Common myeloid progenitor, CD34-positive (primary cell): Measurements from ENCODE around the gene PPARD.

Experiments
- CTCF ChIA-PET: fragments of 350-600 bp; sonication (Branson Sonifier 250); formaldehyde crosslinking; loops from one replicate; lab custom pipeline; 2021; ENCODE audit warnings: antibody characterized with exemption; lab: Charles Lee
- POLR2A ChIA-PET: fragments of 350-600 bp; sonication (Branson Sonifier 250); formaldehyde crosslinking; loops from one replicate; lab custom pipeline; 2021; ENCODE audit warnings: antibody characterized with exemption; lab: Charles Lee
- DNase-seq, 3 donors: peaks; one replicate each; pipeline versions ENCODE4 v3.0.0 to v3.0.0-alpha.2; 2013
- H3K27ac ChIP-seq, 2 experiments: 1 replicate in 1 of 2; 2 replicates in 1 of 2; pipeline ENCODE4 v1.7.0; 2013; ENCODE audit warnings: inconsistent platforms in 2 of 2, low read length in 2 of 2, mild to moderate bottlenecking in 2 of 2, low read depth in 1 of 2, moderate library complexity in 1 of 2; ENCODE audit not compliant: severe bottlenecking in 2 of 2, insufficient read depth in 1 of 2, poor library complexity in 1 of 2
- H3K27me3 ChIP-seq, 5 experiments: replicated peaks in 2 of 5; 1 replicate in 3 of 5; 2 replicates in 2 of 5; pipeline versions ENCODE4 v1.6.1 to v1.7.0; 2013; ENCODE audit warnings: low read length in 4 of 5, mild to moderate bottlenecking in 2 of 5, moderate library complexity in 2 of 5, inconsistent platforms in 1 of 5; ENCODE audit not compliant: insufficient read depth in 5 of 5, control insufficient read depth in 4 of 5
- H3K36me3 ChIP-seq, 4 experiments: 1 replicate in 2 of 4; 2 replicates in 2 of 4; pipeline versions ENCODE4 v1.6.1 to v1.7.0; 2013; ENCODE audit warnings: low read length in 3 of 4, control low read depth in 1 of 4, mild to moderate bottlenecking in 1 of 4; ENCODE audit not compliant: control insufficient read depth in 4 of 4, insufficient read depth in 4 of 4
- H3K4me1 ChIP-seq, 4 experiments: 1 replicate in 3 of 4; 2 replicates in 1 of 4; pipeline versions ENCODE4 v1.6.1 to v1.7.1; 2013; ENCODE audit warnings: low read length in 3 of 4, mild to moderate bottlenecking in 3 of 4, control low read depth in 1 of 4, inconsistent platforms in 1 of 4, moderate library complexity in 1 of 4; ENCODE audit not compliant: control insufficient read depth in 4 of 4, insufficient read depth in 4 of 4; ENCODE audit errors: control extremely low read depth in 1 of 4
- H3K4me3 ChIP-seq, 7 experiments: 1 replicate in 4 of 7; 2 replicates in 3 of 7; pipeline versions ENCODE4 v1.5.1 to v1.7.0; 2013; ENCODE audit warnings: mild to moderate bottlenecking in 7 of 7, low read length in 6 of 7, moderate library complexity in 6 of 7, inconsistent platforms in 2 of 7, low read depth in 2 of 7, control low read depth in 1 of 7; ENCODE audit not compliant: insufficient read depth in 4 of 7, control insufficient read depth in 1 of 7; ENCODE audit errors: extremely low read depth in 1 of 7
- H3K9me3 ChIP-seq, 5 experiments: 1 replicate in 4 of 5; 2 replicates in 1 of 5; pipeline versions ENCODE4 v1.6.1 to v1.7.1; 2013; ENCODE audit warnings: low read length in 4 of 5, mild to moderate bottlenecking in 2 of 5, inconsistent platforms in 1 of 5, low read depth in 1 of 5, moderate library complexity in 1 of 5; ENCODE audit not compliant: control insufficient read depth in 4 of 5, insufficient read depth in 2 of 5; ENCODE audit errors: control extremely low read depth in 1 of 5
- WGBS: methylation state at CpG from one replicate; pipeline ENCODE4 v1.1.5; 2013; ENCODE audit not compliant: insufficient coverage; 5-methylcytosine and 5-hydroxymethylcytosine counted together

The PPARD gene

DNA sequence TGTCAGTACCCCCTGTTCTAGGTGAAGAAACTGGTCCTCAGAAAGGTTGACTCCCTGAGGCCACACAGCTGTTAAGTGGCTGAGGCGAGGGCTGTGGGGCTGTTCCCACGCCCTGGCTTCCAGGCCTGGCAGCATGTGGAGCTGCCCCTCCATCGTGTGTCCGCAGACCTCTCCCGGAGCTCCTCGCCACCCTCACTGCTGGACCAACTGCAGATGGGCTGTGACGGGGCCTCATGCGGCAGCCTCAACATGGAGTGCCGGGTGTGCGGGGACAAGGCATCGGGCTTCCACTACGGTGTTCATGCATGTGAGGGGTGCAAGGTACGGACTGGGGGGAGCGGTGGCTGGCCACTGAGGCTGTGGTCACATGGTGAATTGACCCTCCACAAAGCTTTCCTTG, 77.6 kb downstream of the PPARD start:
- Histone ChIP-seq H3K36me3 (peaks cover 0 to 6% (median 0%) of the 10 kb centered on the region in 4 experiments), H3K4me3 (no peak overlapping the region), H3K9me3 (no peaks in the 10 kb centered on the region), H3K27ac (no peak overlapping the region), H3K27me3 (no peaks in the 10 kb centered on the region), H3K4me1 (peaks cover 5 to 28% (median 26%) of the 10 kb centered on the region in 4 experiments)
- WGBS = 97% methylated on average over 14 of the region's 14 CpGs
- ChIA-PET POLR2A (no interaction called here), CTCF (interaction anchor here (0.5 to 4.9 kb wide), 18 partner anchors 8 to 162 kb away, joined by 3 to 35 read pairs (median 4); partner anchors contain the start of genes DEF6 and FANCE)
- DNase-seq = no peak

DNA sequence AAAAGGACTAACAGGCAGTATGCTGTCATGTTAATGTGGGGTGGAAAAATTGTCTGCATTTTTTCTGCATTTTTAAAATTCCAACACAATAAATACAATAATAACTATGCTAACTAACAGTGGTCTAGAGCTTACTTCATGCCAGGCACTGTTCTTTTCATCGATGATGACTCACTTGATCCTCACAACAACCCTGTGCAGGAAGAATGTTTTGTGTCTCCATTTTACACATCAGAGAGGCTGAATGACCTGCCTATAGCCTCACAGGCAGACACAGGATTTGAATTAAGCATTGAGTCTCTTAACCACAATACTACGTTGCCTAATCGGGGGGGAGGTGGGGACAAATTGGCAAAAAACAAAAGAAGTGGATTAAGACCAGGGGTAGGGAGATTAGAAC, 82.9 kb downstream of the PPARD start:
- no peak overlapping the region for H3K4me3 ChIP-seq
- DNase-seq = no peak
- no peak overlapping the region for H3K27ac ChIP-seq
- ChIA-PET POLR2A (no interaction called here), CTCF (no interaction called here)
- H3K36me3 ChIP-seq = peaks cover 0 to 6% (median 0%) of the 10 kb centered on the region in 4 experiments
- H3K27me3 ChIP-seq = no peaks in the 10 kb centered on the region
- 80% methylated on average over 1 of the region's 3 CpGs for WGBS
- peaks cover 1 to 29% (median 16%) of the 10 kb centered on the region in 5 experiments for H3K9me3 ChIP-seq
- peaks cover 0 to 14% (median 10%) of the 10 kb centered on the region in 4 experiments for H3K4me1 ChIP-seq

DNA sequence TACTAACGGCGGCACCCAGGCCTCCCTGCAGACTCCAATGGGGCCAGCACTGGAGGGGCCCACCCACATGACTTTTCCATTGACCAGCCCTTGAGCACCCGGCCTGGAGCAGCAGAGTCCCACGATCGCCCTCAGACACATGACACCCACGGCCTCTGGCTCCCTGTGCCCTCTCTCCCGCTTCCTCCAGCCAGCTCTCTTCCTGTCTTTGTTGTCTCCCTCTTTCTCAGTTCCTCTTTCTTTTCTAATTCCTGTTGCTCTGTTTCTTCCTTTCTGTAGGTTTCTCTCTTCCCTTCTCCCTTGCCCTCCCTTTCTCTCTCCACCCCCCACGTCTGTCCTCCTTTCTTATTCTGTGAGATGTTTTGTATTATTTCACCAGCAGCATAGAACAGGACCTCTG, 83.7 kb downstream of the PPARD start:
- no peak for DNase-seq
- no peaks in the 10 kb centered on the region for H3K27me3 ChIP-seq
- peaks cover 0 to 6% (median 0%) of the 10 kb centered on the region in 4 experiments for H3K36me3 ChIP-seq
- 46% methylated on average over 7 of the region's 8 CpGs for WGBS
- ChIA-PET POLR2A (interaction anchor here (0.7 kb wide), 1 partner anchor 15 kb away, joined by 3 read pairs; no protein-coding TSS in a partner anchor), CTCF (interaction anchor here (0.6 to 1.9 kb wide), 3 partner anchors 15 to 170 kb away, joined by 3 to 4 read pairs (median 4); no protein-coding TSS in a partner anchor)
- no peak overlapping the region for H3K27ac ChIP-seq
- H3K9me3 ChIP-seq = peaks cover 1 to 31% (median 17%) of the 10 kb centered on the region in 5 experiments
- peaks cover 0 to 13% (median 10%) of the 10 kb centered on the region in 4 experiments for H3K4me1 ChIP-seq
- H3K4me3 ChIP-seq = no peak overlapping the region

DNA sequence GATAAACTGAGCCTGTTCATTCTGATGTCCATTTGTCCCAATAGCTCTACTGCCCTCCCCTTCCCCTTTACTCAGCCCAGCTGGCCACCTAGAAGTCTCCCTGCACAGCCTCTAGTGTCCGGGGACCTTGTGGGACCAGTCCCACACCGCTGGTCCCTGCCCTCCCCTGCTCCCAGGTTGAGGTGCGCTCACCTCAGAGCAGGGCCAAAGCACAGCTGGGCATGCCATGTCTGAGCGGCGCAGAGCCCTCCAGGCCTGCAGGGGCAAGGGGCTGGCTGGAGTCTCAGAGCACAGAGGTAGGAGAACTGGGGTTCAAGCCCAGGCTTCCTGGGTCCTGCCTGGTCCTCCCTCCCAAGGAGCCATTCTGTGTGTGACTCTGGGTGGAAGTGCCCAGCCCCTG, 85.1 kb downstream of the PPARD start:
- Histone ChIP-seq H3K4me3 (no peak overlapping the region), H3K9me3 (peaks cover 1 to 31% (median 17%) of the 10 kb centered on the region in 5 experiments), H3K27ac (no peak overlapping the region), H3K4me1 (peaks cover 0 to 13% (median 10%) of the 10 kb centered on the region in 4 experiments), H3K27me3 (no peaks in the 10 kb centered on the region), H3K36me3 (peaks cover 0 to 6% (median 0%) of the 10 kb centered on the region in 4 experiments)
- 91% methylated on average over 5 of the region's 5 CpGs for WGBS
- ChIA-PET POLR2A (no interaction called here), CTCF (interaction anchor here (0.9 to 1.9 kb wide), 4 partner anchors 8 to 16 kb away, joined by 3 to 5 read pairs (median 4); no protein-coding TSS in a partner anchor)
- DNase-seq = no peak

DNA sequence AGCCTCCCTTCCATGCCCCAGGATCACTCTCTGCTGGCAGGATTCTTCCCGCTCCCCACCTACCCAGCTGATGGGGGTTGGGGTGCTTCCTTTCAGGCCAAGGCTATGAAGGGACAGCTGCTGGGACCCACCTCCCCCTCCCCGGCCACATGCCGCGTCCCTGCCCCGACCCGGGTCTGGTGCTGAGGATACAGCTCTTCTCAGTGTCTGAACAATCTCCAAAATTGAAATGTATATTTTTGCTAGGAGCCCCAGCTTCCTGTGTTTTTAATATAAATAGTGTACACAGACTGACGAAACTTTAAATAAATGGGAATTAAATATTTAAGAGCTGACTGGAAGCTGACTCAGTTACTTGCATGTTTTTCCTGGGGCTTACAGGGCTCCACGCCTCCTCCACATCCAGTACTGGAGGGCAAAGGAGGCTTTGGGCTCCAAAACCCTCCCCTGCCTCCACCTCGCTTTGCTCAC, 85.5 kb downstream of the PPARD start:
- H3K27ac ChIP-seq = no peak overlapping the region
- WGBS = 100% methylated on average over 5 of the region's 9 CpGs
- H3K9me3 ChIP-seq = peaks cover 1 to 31% (median 17%) of the 10 kb centered on the region in 5 experiments
- POLR2A ChIA-PET = no interaction called here
- H3K27me3 ChIP-seq = no peaks in the 10 kb centered on the region
- peaks cover 0 to 13% (median 10%) of the 10 kb centered on the region in 4 experiments for H3K4me1 ChIP-seq
- no peak for DNase-seq
- H3K36me3 ChIP-seq = peaks cover 0 to 6% (median 0%) of the 10 kb centered on the region in 4 experiments
- CTCF ChIA-PET = interaction anchor here (0.7 to 1.9 kb wide), 4 partner anchors 8 to 22 kb away, joined by 3 to 5 read pairs (median 4); no protein-coding TSS in a partner anchor
- H3K4me3 ChIP-seq = no peak overlapping the region

DNA sequence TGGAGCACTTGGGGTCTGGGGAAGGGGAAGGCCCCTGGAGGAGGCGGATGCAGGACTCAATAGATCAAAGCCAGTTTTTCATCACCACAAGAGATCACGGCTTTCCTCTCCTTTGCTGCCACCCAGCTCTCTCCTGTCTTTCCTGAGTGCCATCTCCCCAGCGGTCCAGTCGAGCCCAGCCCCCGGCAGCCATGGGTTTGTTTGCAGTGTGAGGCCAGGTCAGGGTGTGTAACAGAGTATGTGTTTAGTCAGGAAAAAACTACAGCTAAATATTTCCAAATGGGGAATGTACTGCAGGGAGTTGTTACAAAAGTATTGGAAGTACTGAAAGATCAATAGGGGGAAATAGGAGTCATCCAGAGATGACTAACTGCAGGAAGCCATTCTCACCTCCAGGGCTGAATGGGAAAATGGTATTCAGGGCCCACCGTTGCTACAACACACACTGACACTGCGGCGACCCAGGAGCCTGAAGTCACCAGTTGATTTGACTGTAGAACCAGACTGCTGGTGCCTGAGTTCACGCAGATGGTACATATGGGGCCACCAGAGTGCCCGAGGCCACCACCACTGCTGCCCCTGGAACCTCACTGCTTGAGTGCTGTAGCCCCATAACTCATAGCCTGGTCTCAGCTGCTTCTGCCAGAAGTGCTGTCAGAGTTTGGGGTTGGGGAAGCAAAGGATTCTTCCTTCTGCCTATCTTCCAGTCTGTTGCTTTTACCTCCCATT, 86.2 kb downstream of the PPARD start:
- Histone ChIP-seq H3K4me3 (no peak overlapping the region), H3K36me3 (peaks cover 0 to 6% (median 0%) of the 10 kb centered on the region in 4 experiments), H3K9me3 (peaks cover 1 to 31% (median 17%) of the 10 kb centered on the region in 5 experiments), H3K27ac (no peak overlapping the region), H3K27me3 (no peaks in the 10 kb centered on the region), H3K4me1 (peaks cover 0 to 13% (median 10%) of the 10 kb centered on the region in 4 experiments)
- POLR2A ChIA-PET = no interaction called here
- 97% methylated on average over 8 of the region's 10 CpGs for WGBS
- CTCF ChIA-PET = interaction anchor here (0.7 to 1.4 kb wide), 2 partner anchors 9 to 21 kb away, joined by 3 to 5 read pairs; no protein-coding TSS in a partner anchor
- no peak for DNase-seq
